Activated T-cell treated with anti-CD3 and anti-CD28 coated beads, Interleukin-2, amount 50 U/mL, for 4 hours (primary cell): Measurements from ENCODE around the gene STAG2. TPM values are rescaled to one million over a fixed set of nuclear protein-coding genes. Genes with fewer than 3 reads are reported as not detected.
"Not testable (repeated sequence)": the region's sequence is repeated elsewhere in the genome, so short reads cannot be mapped to it uniquely, and the experiment has no call there.

Experiments used
- ATAC-seq, 2 donors: fragments of 200-7000 bp; cut with Tn5 transposase; one replicate each; pipeline ENCODE4 v1.10.0; 2021
- DNase-seq: peaks from one replicate; pipeline ENCODE4 v3.0.0-alpha.2; 2020
- H3K27me3 Mint-ChIP-seq: one replicate; pipeline ENCODE4 v1.8.0; 2021; ENCODE audit warnings: low read depth, mixed read lengths
- H3K36me3 Mint-ChIP-seq: one replicate; pipeline ENCODE4 v1.8.0; 2022; ENCODE audit warnings: mixed read lengths; ENCODE audit not compliant: insufficient read depth
- H3K4me1 Mint-ChIP-seq: one replicate; pipeline ENCODE4 v1.8.0; 2021; ENCODE audit warnings: low read depth, mixed read lengths
- H3K4me3 Mint-ChIP-seq: one replicate; pipeline ENCODE4 v1.8.0; 2021; ENCODE audit warnings: mild to moderate bottlenecking, moderate library complexity, mixed read lengths
- H3K9me3 Mint-ChIP-seq: one replicate; pipeline ENCODE4 v1.8.0; 2021; ENCODE audit warnings: mixed read lengths
- total RNA-seq, 3 donors: library from RNA; stranded (reverse); gene quantifications; one replicate each; pipeline ENCODE4 v1.2.1, GENCODE V29; 2021

Gene STAG2
- total RNA-seq, 3 donors from 2014 or later = 73.2 to 81.4 (median 79.5) TPM

- H3K27me3 Mint-ChIP-seq = no peaks in the 10 kb centered on the region
- H3K4me1 Mint-ChIP-seq = peaks cover 8% of the 10 kb centered on the region
- DNase-seq = no peak
Measured at GRCh38 chrX:124033821-124034220, 72.3 kb downstream of the STAG2 start.

GRCh38 chrX:124035657-124036056, 74.2 kb downstream of the STAG2 start:
- Mint-ChIP-seq H3K4me3 (no peak overlapping the region), H3K4me1 (peaks cover 14% of the 10 kb centered on the region), H3K27me3 (no peaks in the 10 kb centered on the region), H3K36me3 (peaks cover 4% of the 10 kb centered on the region), H3K9me3 (no peaks in the 10 kb centered on the region)
- ATAC-seq = no peak
- no peak for DNase-seq

More at GRCh38 chrX:124033821-124034220, 72.3 kb downstream of the STAG2 start:
- H3K36me3 Mint-ChIP-seq = peaks cover 2% of the 10 kb centered on the region
- no peak overlapping the region for H3K4me3 Mint-ChIP-seq
- no peaks in the 10 kb centered on the region for H3K9me3 Mint-ChIP-seq
- peak; percentile 57 to 73 for ATAC-seq

GRCh38 chrX:124042042-124042441, 80.5 kb downstream of the STAG2 start:
- H3K4me1 Mint-ChIP-seq = peaks cover 24% of the 10 kb centered on the region
- H3K36me3 Mint-ChIP-seq = peaks cover 16% of the 10 kb centered on the region
- no peaks in the 10 kb centered on the region for H3K27me3 Mint-ChIP-seq
- no peaks in the 10 kb centered on the region for H3K9me3 Mint-ChIP-seq
- no peak for ATAC-seq
- no peak overlapping the region for H3K4me3 Mint-ChIP-seq
- DNase-seq = no peak

GRCh38 chrX:124045109-124045508, 83.6 kb downstream of the STAG2 start:
- ATAC-seq = peak; percentile 57 to 58

GRCh38 chrX:124084417-124084816, 122.9 kb downstream of the STAG2 start:
- Mint-ChIP-seq H3K36me3 (peaks cover 14% of the 10 kb centered on the region), H3K4me1 (peaks cover 21% of the 10 kb centered on the region)
- not testable (repeated sequence) for H3K9me3 Mint-ChIP-seq, H3K4me3 Mint-ChIP-seq, DNase-seq, ATAC-seq, H3K27me3 Mint-ChIP-seq

More at GRCh38 chrX:124045109-124045508, 83.6 kb downstream of the STAG2 start:
- Mint-ChIP-seq H3K4me3 (no peak overlapping the region), H3K36me3 (peaks cover 16% of the 10 kb centered on the region), H3K27me3 (no peaks in the 10 kb centered on the region), H3K9me3 (no peaks in the 10 kb centered on the region), H3K4me1 (peaks cover 20% of the 10 kb centered on the region)
- DNase-seq = no peak

GRCh38 chrX:124085063-124085462, 123.6 kb downstream of the STAG2 start:
- Mint-ChIP-seq H3K4me3 (no peak overlapping the region), H3K9me3 (no peaks in the 10 kb centered on the region), H3K27me3 (no peaks in the 10 kb centered on the region), H3K36me3 (peaks cover 15% of the 10 kb centered on the region), H3K4me1 (peaks cover 21% of the 10 kb centered on the region)
- DNase-seq = no peak
- ATAC-seq = no peak

- H3K27me3 Mint-ChIP-seq = no peaks in the 10 kb centered on the region
- peak overlapping the region; percentile 47 for H3K4me3 Mint-ChIP-seq
- DNase-seq (no peak), ATAC-seq (peak; percentile 94)
- H3K9me3 Mint-ChIP-seq = no peaks in the 10 kb centered on the region
- peaks cover 21% of the 10 kb centered on the region for H3K4me1 Mint-ChIP-seq
- H3K36me3 Mint-ChIP-seq = peaks cover 13% of the 10 kb centered on the region
Measured at GRCh38 chrX:124086411-124086810, 124.9 kb downstream of the STAG2 start.

GRCh38 chrX:124087000-124087746, 125.7 kb downstream of the STAG2 start:
- no peaks in the 10 kb centered on the region for H3K27me3 Mint-ChIP-seq
- H3K9me3 Mint-ChIP-seq = no peaks in the 10 kb centered on the region
- peaks cover 14% of the 10 kb centered on the region for H3K36me3 Mint-ChIP-seq
- H3K4me1 Mint-ChIP-seq = peaks cover 18% of the 10 kb centered on the region
- H3K4me3 Mint-ChIP-seq = no peak overlapping the region
- ATAC-seq = no peak
- DNase-seq = no peak

GRCh38 chrX:124093222-124093621, 131.7 kb downstream of the STAG2 start:
- Mint-ChIP-seq H3K27me3 (no peaks in the 10 kb centered on the region), H3K4me1 (no peaks in the 10 kb centered on the region), H3K36me3 (peaks cover 28% of the 10 kb centered on the region), H3K9me3 (no peaks in the 10 kb centered on the region), H3K4me3 (no peak overlapping the region)
- no peak for ATAC-seq
- DNase-seq = no peak

GRCh38 chrX:124097116-124097515, 135.6 kb downstream of the STAG2 start:
- Mint-ChIP-seq H3K4me1 (no peaks in the 10 kb centered on the region), H3K9me3 (no peaks in the 10 kb centered on the region), H3K36me3 (peaks cover 21% of the 10 kb centered on the region), H3K4me3 (no peak overlapping the region), H3K27me3 (no peaks in the 10 kb centered on the region)
- ATAC-seq (no peak), DNase-seq (no peak)

GRCh38 chrX:124098089-124098488, 136.6 kb downstream of the STAG2 start:
- no peak for DNase-seq
- Mint-ChIP-seq H3K36me3 (peaks cover 20% of the 10 kb centered on the region), H3K9me3 (no peaks in the 10 kb centered on the region), H3K4me1 (no peaks in the 10 kb centered on the region), H3K4me3 (no peak overlapping the region), H3K27me3 (no peaks in the 10 kb centered on the region)
- ATAC-seq = no peak

- Mint-ChIP-seq H3K9me3 (no peaks in the 10 kb centered on the region), H3K36me3 (peaks cover 6% of the 10 kb centered on the region), H3K4me3 (no peak overlapping the region), H3K27me3 (no peaks in the 10 kb centered on the region), H3K4me1 (no peaks in the 10 kb centered on the region)
- ATAC-seq (no peak), DNase-seq (no peak)
Measured at GRCh38 chrX:124103966-124104365, 142.5 kb downstream of the STAG2 start.

- H3K36me3 Mint-ChIP-seq, H3K27me3 Mint-ChIP-seq, H3K4me3 Mint-ChIP-seq, H3K9me3 Mint-ChIP-seq, H3K4me1 Mint-ChIP-seq, ATAC-seq, DNase-seq: not testable (repeated sequence)
Measured at GRCh38 chrX:124104512-124104911, 143.0 kb downstream of the STAG2 start.

GRCh38 chrX:124113621-124114600, 152.4 kb downstream of the STAG2 start:
- no peak overlapping the region for H3K4me3 Mint-ChIP-seq
- H3K9me3 Mint-ChIP-seq = no peaks in the 10 kb centered on the region
- H3K27me3 Mint-ChIP-seq = no peaks in the 10 kb centered on the region
- ATAC-seq = no peak
- DNase-seq = no peak
- no peaks in the 10 kb centered on the region for H3K4me1 Mint-ChIP-seq
- H3K36me3 Mint-ChIP-seq = peaks cover 5% of the 10 kb centered on the region
